Esophagus muscularis mucosa (tissue), 3 donors: ENCODE data around the gene TEX54.
"Not testable (repeated sequence)": the region's sequence is repeated elsewhere in the genome, so short reads cannot be mapped to it uniquely, and the experiment has no call there.

Experiments
- POLR2AphosphoS5 ChIP-seq, 2 donors: sonication (generic); formaldehyde crosslinking; IDR thresholded peaks; one replicate each; pipeline ENCODE4 v1.6.1; 2017; ENCODE audit warnings: antibody characterized with exemption in 2 of 2
- TF ChIP-seq, protein P1 (sequence below), 3 experiments: fragments of 200-600 bp in 2 of 3; fragments of 450-650 bp in 1 of 3; sonication (generic) in 2 of 3; IDR thresholded peaks; one replicate each; pipeline ENCODE4 v1.5.1; 2017 to 2019; ENCODE audit warnings: antibody characterized with exemption in 3 of 3, mild to moderate bottlenecking in 2 of 3, moderate library complexity in 1 of 3

DNA sequence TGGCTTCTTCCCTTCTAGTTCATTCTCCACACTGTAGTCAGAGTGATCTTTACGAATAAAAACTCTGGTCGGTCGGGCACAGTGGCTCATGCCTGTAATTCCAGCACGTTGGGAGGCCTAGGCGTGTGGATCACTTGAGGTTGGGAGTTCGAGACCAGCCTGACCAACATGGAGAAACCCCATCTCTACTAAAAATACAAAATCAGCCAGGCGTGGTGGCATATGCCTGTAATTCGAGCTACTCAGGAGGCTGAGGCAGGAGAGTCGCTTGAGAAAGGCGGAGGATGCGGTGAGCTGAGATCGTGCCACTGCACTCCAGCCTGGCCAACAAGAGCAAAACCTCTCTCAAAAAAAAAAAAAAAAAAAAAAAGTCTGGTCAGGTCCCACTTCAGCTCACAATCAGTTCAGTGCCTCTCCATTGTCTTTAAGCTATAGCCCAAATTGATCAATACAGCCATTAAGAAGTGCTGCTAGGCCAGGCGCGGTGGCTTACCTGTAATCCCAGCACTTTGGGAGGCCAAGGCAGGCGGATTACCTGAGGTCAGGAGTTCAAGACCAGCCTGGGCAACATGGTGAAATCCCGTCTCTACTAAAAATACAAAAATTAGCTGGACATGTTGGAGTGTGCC, 29.0 kb upstream of the TEX54 start:
- TF ChIP-seq POLR2AphosphoS5 (IDR thresholded peaks at IDR 0.05): not testable (repeated sequence)
- TF ChIP-seq, protein P1, sequence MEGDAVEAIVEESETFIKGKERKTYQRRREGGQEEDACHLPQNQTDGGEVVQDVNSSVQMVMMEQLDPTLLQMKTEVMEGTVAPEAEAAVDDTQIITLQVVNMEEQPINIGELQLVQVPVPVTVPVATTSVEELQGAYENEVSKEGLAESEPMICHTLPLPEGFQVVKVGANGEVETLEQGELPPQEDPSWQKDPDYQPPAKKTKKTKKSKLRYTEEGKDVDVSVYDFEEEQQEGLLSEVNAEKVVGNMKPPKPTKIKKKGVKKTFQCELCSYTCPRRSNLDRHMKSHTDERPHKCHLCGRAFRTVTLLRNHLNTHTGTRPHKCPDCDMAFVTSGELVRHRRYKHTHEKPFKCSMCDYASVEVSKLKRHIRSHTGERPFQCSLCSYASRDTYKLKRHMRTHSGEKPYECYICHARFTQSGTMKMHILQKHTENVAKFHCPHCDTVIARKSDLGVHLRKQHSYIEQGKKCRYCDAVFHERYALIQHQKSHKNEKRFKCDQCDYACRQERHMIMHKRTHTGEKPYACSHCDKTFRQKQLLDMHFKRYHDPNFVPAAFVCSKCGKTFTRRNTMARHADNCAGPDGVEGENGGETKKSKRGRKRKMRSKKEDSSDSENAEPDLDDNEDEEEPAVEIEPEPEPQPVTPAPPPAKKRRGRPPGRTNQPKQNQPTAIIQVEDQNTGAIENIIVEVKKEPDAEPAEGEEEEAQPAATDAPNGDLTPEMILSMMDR (IDR thresholded peaks at IDR 0.05): not testable (repeated sequence)
